Activated naive CD8-positive, alpha-beta T cell treated with anti-CD3 and anti-CD28 coated beads, Interleukin-2, amount 10 ng/mL, durations not matched to agents 7 days and 5 days (primary cell): Measurements from ENCODE around the gene TNFRSF25. TPM values are rescaled to one million over a fixed set of nuclear protein-coding genes. Genes with fewer than 3 reads are reported as not detected.
A peak's percentile ranks its signal among the peaks of the same experiment; 100 is the strongest.
"Not testable (repeated sequence)": the region's sequence is repeated elsewhere in the genome, so short reads cannot be mapped to it uniquely, and the experiment has no call there.

ENCODE experiments used
- ATAC-seq: fragments of 150-1000 bp; cut with Tn5 transposase; one replicate; pipeline ENCODE4 v1.10.0; 2021; ENCODE audit warnings: low read depth, moderate library complexity
- POLR2A ChIA-PET: fragments of 350-600 bp; sonication (Branson Sonifier 250); formaldehyde crosslinking; loops from one replicate; lab custom pipeline; 2021; ENCODE audit warnings: antibody characterized with exemption; lab: Charles Lee
- DNase-seq: peaks from one replicate; pipeline ENCODE4 v3.0.0; 2021
- H3K27ac Mint-ChIP-seq: one replicate; pipeline ENCODE4 v1.8.0; 2022; ENCODE audit warnings: mild to moderate bottlenecking, mixed read lengths
- H3K27me3 Mint-ChIP-seq: one replicate; pipeline ENCODE4 v1.8.0; 2022; ENCODE audit warnings: mild to moderate bottlenecking, moderate library complexity, mixed read lengths
- H3K36me3 Mint-ChIP-seq: one replicate; pipeline ENCODE4 v1.8.0; 2021; ENCODE audit warnings: mild to moderate bottlenecking, mixed read lengths
- H3K4me1 Mint-ChIP-seq: one replicate; pipeline ENCODE4 v1.8.0; 2021; ENCODE audit warnings: mixed read lengths
- H3K4me3 Mint-ChIP-seq: one replicate; pipeline ENCODE4 v1.8.0; 2022; ENCODE audit warnings: mild to moderate bottlenecking, moderate library complexity, mixed read lengths
- H3K9me3 Mint-ChIP-seq: one replicate; pipeline ENCODE4 v1.8.0; 2021; ENCODE audit warnings: mixed read lengths
- total RNA-seq, 2 experiments: library from RNA; stranded (reverse); gene quantifications; one replicate each; pipeline ENCODE4 v1.2.3, GENCODE V29; 2021

Gene TNFRSF25
- total RNA-seq, 2 experiments from 2014 or later = 137 TPM

DNA sequence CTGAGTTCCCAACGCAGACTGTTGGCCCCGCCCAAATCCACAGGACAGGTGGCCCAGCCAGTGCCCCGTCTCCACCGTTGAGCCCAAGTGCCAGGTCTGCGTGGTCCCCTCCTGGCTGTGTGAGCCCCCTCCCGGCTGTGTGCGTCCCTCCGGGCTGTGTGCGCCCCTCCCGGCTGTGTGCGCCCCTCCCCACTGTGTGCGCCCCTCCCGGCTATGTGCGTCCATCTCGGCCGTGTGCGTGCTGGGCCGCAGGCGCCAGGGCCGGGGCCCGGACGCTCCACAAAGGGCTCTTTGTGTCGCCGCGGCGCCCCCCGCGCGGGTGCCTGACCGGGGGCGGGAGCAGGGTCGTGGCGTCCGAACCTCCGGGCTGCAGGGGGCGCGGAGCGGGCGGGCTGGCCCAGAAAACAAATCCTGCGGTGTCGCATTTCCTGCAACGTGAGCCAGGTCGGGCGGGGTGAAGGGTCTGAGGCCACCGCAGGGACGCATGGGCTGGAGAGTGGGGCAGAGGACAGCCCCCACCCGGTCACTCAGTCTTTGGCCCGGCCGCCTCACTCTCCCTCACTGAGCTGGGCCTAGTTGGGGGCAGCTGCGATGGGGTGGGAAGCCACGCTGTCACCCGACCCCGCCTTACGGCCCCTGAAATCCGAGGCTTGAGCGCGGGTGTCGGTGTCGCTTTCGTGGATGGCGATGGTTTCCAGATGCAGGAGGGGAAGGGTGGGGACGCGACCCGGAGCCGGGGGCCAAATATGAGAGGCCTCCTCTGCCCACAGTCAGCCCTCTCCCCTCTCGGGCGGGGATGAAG, 18.8 kb downstream of the TNFRSF25 start:
- Mint-ChIP-seq H3K36me3 (no peaks in the 10 kb centered on the region), H3K4me1 (peaks cover 7% of the 10 kb centered on the region), H3K27me3 (peaks cover 48% of the 10 kb centered on the region), H3K27ac (no peak overlapping the region), H3K9me3 (no peaks in the 10 kb centered on the region), H3K4me3 (no peak overlapping the region)
- DNase-seq = no peak
- no peak for ATAC-seq
- POLR2A ChIA-PET = no interaction called here

DNA sequence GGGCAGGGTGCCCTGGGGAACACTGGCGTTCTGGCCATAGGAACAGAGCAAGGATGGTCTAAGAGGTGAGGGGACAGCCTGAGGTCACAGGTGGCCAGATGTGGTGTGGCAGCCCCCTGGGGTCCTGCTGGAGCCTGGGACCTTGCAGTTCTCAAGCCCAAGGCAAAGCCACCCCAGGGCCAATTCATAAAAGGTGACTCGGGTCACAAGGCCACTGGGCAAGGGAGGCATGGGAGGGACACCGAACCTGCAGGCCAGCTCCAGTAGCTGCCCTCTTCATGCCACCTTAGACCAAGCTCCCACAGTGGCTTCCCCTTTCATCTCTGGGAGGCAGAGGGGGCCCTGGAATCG, 19.3 kb downstream of the TNFRSF25 start:
- peaks cover 51% of the 10 kb centered on the region for H3K27me3 Mint-ChIP-seq
- H3K9me3 Mint-ChIP-seq = no peaks in the 10 kb centered on the region
- H3K4me3 Mint-ChIP-seq = no peak overlapping the region
- no peak overlapping the region for H3K27ac Mint-ChIP-seq
- POLR2A ChIA-PET = no interaction called here
- peaks cover 7% of the 10 kb centered on the region for H3K4me1 Mint-ChIP-seq
- ATAC-seq (no peak), DNase-seq (no peak)
- no peaks in the 10 kb centered on the region for H3K36me3 Mint-ChIP-seq

DNA sequence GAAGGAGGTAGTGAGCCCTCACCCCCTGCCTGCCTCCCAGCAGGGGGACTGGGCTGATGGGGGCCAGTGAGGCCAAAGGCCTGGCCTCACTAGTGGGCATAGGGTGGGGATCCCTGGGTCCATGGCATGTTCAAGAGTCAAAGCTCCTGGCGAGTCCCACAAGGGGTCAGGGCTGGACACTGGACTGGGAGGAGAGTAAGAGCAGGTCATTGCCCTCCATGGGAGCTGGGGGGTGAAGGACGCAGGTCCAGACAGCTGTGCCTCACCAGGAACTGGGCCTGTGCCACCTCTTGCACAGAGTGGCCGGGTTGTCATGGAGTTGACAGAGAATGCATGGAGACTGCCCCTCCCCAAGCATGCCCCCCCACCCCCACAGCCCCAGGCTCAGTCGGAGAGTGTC, 20.0 kb downstream of the TNFRSF25 start:
- H3K4me1 Mint-ChIP-seq, H3K9me3 Mint-ChIP-seq, DNase-seq, ATAC-seq, H3K4me3 Mint-ChIP-seq, H3K36me3 Mint-ChIP-seq, H3K27ac Mint-ChIP-seq: not testable (repeated sequence)
- POLR2A ChIA-PET = interaction anchor here (0.7 kb wide), 1 partner anchor 20 kb away, joined by 3 read pairs; the partner anchor contains the start of gene TNFRSF25
- peaks cover 53% of the 10 kb centered on the region for H3K27me3 Mint-ChIP-seq

DNA sequence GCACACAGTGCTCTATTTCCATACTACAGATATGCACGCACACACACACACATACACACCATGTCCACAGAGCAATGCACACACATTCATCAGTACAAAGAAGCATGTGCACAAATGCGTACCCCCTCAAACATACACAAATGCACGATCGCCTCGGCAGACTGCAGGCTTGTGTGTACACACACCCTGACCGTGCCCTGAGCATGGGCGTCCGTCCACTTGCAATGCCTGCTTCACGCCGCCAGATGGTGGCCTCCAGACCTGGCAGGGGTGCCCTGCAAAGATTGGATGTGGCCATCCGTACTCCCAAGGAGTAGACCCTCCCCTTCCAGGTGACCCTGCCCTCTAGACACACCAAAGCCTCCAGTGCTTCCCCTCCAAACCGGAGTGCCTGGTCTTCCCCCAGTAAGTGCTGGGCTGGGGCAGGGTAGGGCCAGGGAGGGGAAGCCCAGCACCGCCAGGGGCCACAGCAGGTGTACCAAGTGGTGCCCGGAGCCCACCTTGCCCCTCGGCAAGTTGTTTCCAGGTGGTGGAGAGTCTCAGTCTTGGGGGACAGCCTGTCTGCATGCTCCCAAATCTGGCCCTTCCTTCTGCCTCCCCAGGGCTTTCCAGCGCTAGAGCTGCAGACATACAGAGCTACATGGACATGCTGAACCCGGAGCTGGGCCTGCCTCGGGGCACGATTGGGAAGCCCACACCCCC, 20.8 kb downstream of the TNFRSF25 start:
- Mint-ChIP-seq H3K4me1 (peaks cover 9% of the 10 kb centered on the region), H3K36me3 (no peaks in the 10 kb centered on the region), H3K9me3 (no peaks in the 10 kb centered on the region), H3K27me3 (peaks cover 47% of the 10 kb centered on the region), H3K4me3 (no peak overlapping the region), H3K27ac (no peak overlapping the region)
- ATAC-seq (peak; percentile 13), DNase-seq (no peak)
- POLR2A ChIA-PET = no interaction called here

DNA sequence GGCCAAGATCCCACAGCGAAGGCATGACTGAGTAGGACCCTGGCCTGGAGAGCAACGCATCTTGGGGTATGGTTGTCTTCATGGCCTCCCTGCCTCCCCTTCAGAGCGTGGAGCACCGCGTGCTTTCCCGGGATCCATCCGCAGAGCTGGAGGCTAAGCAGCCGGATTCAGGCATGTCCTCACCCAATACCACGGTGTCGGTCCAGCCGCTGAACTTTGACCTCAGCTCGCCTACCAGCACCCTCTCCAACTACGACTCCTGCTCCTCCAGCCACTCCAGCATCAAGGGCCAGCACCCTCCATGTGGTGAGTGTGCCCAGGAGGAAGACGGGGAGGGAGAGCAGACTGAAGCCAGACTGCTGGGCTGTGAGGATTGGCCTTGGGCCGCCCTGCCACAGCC, 21.6 kb downstream of the TNFRSF25 start:
- Mint-ChIP-seq H3K4me1 (peaks cover 6% of the 10 kb centered on the region), H3K36me3 (no peaks in the 10 kb centered on the region), H3K4me3 (no peak overlapping the region), H3K27me3 (peaks cover 45% of the 10 kb centered on the region), H3K9me3 (no peaks in the 10 kb centered on the region), H3K27ac (no peak overlapping the region)
- POLR2A ChIA-PET = no interaction called here
- ATAC-seq (no peak), DNase-seq (no peak)

DNA sequence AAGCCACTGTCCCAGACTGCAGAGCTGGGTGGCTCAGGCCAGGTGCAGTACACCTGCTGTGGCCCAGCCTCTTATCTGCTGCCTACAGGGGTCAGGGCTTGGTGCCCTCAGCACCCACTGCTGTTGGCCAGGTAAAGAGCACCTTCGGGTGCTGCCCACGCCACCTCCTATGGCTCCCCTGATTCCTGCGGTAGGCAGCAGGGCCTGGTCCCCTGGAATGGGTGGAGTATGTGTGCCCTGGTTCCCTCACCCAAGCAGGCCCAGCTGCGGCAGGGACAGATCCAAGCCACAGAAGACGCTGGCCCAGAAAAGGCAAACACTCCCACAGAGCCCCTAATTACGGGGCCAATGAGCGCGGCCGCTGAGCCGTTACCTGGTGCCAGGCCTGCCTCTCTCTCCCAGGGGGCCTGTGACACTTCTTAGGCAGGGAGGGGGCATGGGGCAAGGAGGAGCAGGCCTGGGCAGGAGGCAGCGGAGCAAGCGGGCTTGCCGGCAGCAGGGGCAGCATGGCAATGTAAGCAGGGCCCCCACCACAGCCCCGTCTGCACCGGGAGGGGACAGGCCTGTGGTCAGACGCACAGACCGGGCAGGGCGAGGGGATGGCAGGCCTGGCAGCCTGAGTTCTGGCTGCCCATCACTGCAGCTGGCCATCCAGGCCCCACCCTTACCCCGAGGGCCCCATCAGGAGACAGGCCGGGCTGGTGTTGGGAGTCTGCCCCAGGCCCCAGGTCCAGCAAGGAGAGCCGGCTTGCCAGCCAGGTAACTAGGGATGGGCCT, 22.4 kb downstream of the TNFRSF25 start:
- peaks cover 45% of the 10 kb centered on the region for H3K27me3 Mint-ChIP-seq
- POLR2A ChIA-PET = no interaction called here
- no peak overlapping the region for H3K4me3 Mint-ChIP-seq
- peaks cover 6% of the 10 kb centered on the region for H3K4me1 Mint-ChIP-seq
- DNase-seq (no peak), ATAC-seq (no peak)
- no peak overlapping the region for H3K27ac Mint-ChIP-seq
- H3K36me3 Mint-ChIP-seq = no peaks in the 10 kb centered on the region
- no peaks in the 10 kb centered on the region for H3K9me3 Mint-ChIP-seq

DNA sequence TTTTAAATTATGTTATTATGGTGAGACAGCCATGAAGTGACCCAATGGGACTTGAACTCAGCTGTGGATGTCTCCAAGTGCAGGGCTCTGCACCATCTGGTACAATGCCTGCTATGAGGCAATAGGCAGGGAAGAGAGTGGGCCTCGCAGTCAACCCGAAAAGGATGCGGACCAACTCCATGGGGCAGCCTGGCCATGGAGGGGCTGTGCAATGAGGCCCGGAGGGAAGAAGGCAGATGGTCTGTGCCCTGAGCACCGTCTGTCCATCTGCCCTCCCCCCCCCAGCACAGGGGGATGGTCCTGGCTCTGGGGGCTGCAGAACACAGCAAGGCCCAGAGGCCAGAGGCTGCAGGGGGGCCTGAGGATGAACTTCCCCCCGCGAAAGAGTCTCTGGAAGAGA, 24.4 kb downstream of the TNFRSF25 start:
- DNase-seq (no peak), ATAC-seq (no peak)
- Mint-ChIP-seq H3K4me1 (peaks cover 6% of the 10 kb centered on the region), H3K9me3 (no peaks in the 10 kb centered on the region), H3K27ac (no peak overlapping the region), H3K27me3 (peaks cover 45% of the 10 kb centered on the region), H3K4me3 (no peak overlapping the region), H3K36me3 (no peaks in the 10 kb centered on the region)
- POLR2A ChIA-PET = no interaction called here

DNA sequence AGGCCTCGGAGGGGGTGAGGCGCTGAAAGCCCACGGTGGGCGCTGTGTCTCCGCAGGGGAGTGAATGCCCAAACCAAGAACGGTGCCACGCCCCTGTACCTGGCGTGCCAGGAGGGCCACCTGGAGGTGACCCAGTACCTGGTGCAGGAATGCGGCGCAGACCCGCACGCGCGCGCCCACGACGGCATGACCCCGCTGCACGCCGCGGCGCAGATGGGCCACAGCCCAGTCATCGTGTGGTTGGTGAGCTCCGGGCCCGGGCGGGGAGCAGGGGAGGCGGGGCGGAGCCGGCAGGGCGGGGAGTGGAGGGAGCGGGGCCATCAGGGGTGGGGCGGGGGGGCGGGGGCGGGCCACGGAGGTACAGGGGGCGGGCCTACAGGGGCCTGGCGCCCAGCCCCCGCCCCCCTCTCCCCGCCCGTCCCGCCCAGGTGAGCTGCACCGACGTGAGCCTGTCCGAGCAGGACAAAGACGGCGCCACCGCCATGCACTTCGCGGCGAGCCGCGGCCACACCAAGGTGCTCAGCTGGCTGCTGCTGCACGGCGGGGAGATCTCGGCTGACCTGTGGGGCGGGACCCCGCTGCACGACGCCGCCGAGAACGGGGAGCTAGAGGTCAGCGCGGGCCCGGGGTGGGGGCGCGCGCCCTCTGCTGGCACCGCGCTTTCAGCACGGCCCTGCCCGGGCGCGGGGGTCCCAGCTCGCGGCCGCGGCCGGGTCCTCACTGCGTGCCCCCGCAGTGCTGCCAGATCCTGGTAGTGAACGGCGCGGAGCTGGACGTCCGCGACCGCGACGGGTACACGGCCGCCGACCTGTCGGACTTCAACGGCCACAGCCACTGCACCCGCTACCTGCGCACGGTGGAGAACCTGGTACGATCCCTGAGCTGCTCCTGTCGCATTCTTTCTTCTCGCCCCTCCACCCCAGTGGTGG, 25.5 kb downstream of the TNFRSF25 start:
- H3K27ac Mint-ChIP-seq = no peak overlapping the region
- H3K4me3 Mint-ChIP-seq = no peak overlapping the region
- peak; percentile 79 for DNase-seq
- no peaks in the 10 kb centered on the region for H3K36me3 Mint-ChIP-seq
- no peaks in the 10 kb centered on the region for H3K9me3 Mint-ChIP-seq
- peaks cover 6% of the 10 kb centered on the region for H3K4me1 Mint-ChIP-seq
- peak; percentile 81 for ATAC-seq
- H3K27me3 Mint-ChIP-seq = peaks cover 38% of the 10 kb centered on the region
- POLR2A ChIA-PET = interaction anchor here (0.6 to 0.8 kb wide), 2 partner anchors 19 to 24 kb away, joined by 3 to 5 read pairs; no protein-coding TSS in a partner anchor

DNA sequence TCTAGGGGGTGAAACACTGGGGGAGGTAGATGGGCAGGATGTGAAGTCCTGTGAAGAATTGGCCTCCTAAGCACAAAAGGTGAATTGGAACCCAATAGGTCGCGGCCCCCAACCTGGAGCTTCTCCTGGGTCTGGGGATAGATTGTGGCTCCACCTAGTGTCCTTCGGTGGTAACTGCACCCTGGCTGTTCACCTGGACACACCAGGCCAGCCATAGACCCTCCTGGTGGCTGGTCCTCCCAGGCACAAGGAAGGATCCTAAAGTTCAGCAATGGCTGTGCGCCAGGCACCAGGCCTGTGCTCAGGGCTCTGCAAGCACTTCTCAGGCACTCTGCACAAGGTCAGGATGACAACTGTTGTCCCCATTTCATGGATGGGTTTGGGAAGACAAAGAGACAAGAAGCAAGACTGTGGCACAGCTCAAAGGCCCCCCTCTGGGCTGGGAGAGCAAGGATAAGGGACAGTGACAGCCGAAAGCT, 27.9 kb downstream of the TNFRSF25 start:
- Mint-ChIP-seq H3K9me3 (no peaks in the 10 kb centered on the region), H3K4me1 (peaks cover 3% of the 10 kb centered on the region), H3K27me3 (peaks cover 35% of the 10 kb centered on the region), H3K36me3 (no peaks in the 10 kb centered on the region), H3K27ac (no peak overlapping the region), H3K4me3 (no peak overlapping the region)
- POLR2A ChIA-PET = interaction anchor here (0.5 kb wide), 1 partner anchor 20 kb away, joined by 4 read pairs; no protein-coding TSS in a partner anchor
- DNase-seq (peak; percentile 74), ATAC-seq (peak; percentile 60)

DNA sequence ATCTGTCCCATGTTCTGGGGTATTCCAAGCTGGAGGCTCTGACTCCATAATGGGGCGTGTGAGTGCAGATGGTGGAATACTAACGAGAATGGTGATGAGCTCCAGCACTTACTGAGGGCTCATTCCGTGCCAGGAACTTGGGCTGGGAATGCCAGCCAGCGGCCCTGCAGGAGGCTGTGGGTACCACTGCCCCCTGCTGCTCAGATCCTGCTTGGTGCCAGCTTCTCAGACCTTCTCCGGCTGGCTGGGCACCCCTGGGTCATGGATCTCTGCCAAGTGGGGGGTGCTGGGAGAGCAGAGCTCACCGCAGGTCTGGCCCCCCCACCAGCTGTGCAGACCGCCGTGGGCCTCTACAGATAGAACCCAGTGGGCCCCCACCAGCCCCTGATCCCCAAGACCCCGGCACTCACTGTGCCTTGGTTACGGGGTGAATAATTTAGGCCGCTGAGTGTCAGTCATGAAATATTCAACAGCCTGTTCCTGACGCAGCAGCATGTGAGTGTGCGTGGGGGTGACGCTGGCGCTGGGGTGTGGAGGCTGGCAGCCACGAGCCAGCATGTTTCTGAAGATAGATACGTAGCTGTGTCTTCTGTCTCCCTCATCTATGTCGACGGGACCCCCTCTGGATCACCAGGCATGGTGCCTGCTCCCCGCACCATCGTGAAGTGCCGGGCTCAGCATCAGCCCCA, 28.8 kb downstream of the TNFRSF25 start:
- H3K36me3 Mint-ChIP-seq, H3K27ac Mint-ChIP-seq, DNase-seq, H3K4me3 Mint-ChIP-seq, H3K9me3 Mint-ChIP-seq, ATAC-seq, H3K4me1 Mint-ChIP-seq, POLR2A ChIA-PET: not testable (repeated sequence)
- peaks cover 35% of the 10 kb centered on the region for H3K27me3 Mint-ChIP-seq

DNA sequence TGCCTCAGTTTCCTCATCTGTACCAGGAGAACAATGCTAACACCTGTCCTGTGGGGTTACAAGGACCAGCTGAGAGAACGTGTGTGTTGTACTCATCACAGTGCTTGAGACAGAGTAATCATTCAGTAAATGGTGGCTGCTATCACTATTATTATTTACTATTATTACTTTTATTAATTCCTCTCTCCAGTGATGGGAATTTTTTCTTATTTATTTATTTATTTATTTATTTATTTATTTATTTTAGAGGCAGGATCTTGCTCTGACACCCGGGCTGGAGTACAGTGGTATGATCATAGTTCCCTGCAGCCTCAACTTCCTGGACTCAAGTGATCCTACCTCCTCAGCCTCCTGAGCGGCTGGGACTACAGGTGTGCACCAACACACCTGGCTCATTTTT, 29.7 kb downstream of the TNFRSF25 start:
- H3K27ac Mint-ChIP-seq, H3K4me3 Mint-ChIP-seq, H3K9me3 Mint-ChIP-seq, ATAC-seq, H3K4me1 Mint-ChIP-seq, DNase-seq, H3K36me3 Mint-ChIP-seq, POLR2A ChIA-PET: not testable (repeated sequence)
- peaks cover 28% of the 10 kb centered on the region for H3K27me3 Mint-ChIP-seq

DNA sequence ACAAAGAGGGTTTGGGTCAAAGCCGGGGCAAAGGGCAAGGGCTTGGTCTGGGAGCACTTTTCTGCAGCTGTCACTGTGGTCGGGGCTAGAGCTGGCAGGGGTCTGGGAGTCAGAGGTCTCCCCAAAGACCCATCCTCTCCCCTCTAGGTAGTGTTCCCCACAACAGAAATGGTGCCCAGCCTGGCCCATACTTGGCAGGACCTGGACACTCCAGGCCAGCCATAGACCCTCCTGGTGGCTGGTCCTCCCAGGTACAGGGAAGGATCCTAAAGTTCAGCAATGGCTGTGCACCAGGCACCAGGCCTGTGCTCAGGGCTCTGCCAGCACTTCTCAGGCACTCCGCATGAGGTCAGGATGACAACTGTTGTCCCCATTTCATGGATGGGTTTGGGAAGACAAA, 30.4 kb downstream of the TNFRSF25 start:
- Mint-ChIP-seq H3K36me3 (no peaks in the 10 kb centered on the region), H3K4me3 (no peak overlapping the region), H3K27ac (no peak overlapping the region), H3K9me3 (no peaks in the 10 kb centered on the region), H3K4me1 (no peaks in the 10 kb centered on the region), H3K27me3 (peaks cover 26% of the 10 kb centered on the region)
- DNase-seq (no peak), ATAC-seq (no peak)
- POLR2A ChIA-PET = no interaction called here
